ENCODE data around the gene ZNF785. TPM values are rescaled to one million over a fixed set of nuclear protein-coding genes. Genes with fewer than 3 reads are reported as not detected.
"Not testable (repeated sequence)": the region's sequence is repeated elsewhere in the genome, so short reads cannot be mapped to it uniquely, and the experiment has no call there.

ZNF785 gene
- total RNA-seq, 1 donor from 2014 or later, result 8.4 TPM

DNA sequence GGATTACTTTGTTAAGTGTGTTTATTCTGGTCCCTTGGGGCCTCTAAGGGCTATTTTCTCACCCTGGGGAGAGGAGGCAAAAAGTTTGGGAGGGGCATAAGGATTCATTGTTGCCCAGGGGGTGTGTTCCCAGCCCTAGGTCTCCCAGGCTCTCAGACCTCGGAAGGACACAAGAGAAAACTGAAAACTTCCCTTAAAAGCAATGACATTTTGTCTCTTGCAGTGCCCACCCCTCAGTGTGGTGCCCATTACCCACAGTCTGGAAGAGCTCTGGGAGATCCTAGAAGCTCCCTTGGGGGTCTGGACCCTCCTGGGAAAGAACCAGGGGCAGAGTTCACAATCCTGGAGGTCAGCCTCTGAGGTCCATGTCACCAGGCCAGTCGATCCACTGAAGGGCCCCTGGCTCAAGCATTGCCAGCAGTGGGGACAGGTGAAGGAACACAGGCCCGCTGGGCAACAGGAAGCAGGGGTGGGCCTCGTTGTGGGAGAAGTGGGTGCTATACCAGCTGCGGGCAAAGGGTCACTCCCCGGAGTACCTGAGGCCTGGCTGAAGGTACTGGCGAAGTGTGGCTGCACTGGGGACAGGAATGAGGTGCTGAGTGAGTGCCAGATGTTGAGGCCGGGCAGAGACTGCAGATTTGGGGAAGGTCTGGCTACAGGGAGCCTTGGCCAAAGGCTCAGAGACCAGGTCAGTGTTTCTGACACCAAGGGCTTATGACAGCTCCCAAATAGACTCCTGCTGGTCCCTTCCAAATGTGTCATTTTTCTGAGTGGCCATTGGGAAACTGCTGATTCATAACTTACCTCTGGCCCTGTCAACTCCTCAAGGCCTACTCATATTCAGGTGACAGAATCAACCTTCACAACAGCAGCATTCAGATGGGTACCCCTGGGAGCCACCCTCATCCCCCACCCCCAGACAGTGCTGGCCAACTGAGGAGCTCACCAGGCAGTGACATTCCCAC, 46.2 kb downstream of the ZNF785 start:
- no peak for ATAC-seq

DNA sequence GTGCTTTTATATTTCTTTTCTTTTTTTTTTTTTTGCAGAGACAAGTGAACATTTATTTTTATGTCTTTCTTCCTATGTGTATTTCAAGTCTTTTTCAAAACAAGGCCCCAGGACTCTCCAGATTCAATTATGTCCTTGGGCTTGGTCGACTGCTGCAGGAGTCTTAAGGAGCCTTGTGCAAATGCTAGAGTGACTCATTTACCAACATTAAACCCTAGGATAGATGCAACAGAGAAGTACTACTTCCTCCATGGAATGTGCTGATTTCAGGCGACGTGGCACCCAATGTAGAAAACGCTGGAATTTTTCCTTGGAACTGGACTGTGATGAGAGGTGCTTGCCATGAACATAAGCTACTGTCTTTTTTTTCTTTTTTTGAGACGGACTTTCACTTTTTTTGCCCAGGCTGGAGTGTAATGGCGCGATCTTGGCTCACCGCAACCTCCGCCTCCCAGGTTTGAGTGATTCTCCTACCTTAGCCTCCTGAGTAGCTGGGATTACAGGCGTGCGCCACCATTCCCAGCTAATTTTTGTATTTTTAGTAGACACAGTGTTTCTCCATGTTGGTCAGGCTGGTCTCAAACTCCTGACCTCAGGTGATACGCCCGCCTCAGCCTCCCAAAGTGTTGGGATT, 49.0 kb downstream of the ZNF785 start:
- not testable (repeated sequence) for ATAC-seq

DNA sequence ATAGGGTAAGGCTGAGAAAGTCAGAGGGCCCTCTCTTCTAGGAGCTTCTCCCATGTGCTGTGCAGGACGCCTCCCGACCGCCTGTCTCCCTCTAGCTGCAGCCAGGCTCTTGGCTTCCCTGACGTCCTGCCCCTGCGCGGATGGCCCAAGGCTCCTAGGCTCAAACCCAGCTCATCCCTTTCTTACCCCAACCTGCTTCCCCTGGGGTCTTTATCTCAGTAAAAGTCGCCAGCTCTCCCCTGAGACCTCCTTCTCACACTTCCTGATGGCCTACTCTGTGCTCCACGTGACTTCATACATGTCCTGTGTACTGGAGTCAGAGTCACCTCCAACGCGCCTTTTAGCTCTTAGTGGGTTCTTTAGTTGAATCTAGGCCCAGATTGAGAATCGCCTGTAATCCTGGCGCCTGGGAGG, 49.7 kb downstream of the ZNF785 start:
- ATAC-seq, result peak; percentile 79

DNA sequence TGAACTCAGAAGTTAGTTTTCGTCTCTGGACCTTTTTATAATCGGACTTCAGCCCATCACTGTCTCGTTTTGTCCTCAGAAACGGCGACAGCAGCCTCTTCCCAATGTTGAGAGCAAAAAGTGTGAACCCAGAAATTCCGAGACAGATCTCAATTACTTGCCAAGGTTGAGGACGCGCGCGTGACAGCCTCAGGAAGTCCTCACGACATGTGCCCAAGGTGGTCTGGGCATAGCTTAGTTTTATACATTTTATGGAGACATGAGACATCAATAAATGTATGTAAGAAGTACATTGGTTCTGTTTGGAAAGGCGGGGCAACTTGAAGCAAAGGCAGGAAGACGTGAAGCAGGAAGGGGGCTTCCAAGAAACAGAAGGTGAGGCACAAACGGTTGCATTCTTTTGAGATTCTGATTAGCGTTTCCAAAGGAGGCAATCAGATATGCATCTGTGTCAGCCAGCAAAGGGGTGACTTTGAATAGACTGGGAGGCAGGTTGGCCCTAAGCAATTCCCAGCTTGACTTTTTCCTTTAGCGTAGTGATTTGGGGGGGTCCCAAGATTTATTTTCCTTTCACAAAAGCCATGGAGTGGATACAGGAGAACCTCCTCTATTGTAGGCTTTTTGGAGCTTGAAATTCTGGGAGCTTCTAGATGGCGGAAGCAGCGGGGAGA, 50.3 kb downstream of the ZNF785 start:
- no peak for ATAC-seq

DNA sequence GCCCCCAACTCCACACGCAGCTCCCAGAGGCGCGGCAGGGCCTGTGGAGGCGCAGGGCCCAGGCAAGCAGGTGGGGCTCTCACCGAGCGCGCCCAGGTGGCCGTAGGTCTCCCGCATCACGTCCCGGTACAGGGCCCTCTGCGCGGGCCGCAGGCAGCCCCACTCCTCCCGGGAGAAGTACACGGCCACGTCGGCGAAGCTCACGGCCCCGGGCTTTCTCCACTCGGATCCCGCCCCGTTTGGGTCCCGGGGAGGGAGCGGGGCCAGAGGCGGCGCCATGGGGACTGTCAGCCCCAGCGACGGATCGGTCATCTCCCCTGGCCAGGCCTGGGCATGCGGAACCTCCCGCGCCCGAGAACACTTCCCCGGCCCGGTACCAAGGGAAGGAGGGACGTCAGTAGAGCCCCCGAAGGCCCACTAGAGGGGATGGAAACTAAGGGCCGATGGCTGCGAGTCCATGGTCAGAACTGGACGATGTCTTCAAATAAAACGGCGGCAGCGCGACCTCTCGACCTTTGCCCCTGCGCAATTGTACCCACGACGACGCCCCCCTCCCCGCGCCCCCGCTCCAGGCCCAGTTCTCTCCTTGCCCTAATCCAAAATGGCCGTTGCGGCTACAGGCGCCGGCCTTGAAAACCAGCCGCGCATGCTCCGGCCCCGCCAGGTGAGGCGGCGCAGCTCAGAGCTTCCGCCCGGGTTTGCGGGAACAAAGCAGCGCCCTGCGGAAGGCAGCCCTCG, 51.0 kb downstream of the ZNF785 start, which contains the start of gene ZNF747:
ZNF747 (minus strand) TSS at position 491 of the 738 bp plus-strand sequence; CDS start at position 312, 179 bp downstream.
- ATAC-seq, result peak; percentile 89

DNA sequence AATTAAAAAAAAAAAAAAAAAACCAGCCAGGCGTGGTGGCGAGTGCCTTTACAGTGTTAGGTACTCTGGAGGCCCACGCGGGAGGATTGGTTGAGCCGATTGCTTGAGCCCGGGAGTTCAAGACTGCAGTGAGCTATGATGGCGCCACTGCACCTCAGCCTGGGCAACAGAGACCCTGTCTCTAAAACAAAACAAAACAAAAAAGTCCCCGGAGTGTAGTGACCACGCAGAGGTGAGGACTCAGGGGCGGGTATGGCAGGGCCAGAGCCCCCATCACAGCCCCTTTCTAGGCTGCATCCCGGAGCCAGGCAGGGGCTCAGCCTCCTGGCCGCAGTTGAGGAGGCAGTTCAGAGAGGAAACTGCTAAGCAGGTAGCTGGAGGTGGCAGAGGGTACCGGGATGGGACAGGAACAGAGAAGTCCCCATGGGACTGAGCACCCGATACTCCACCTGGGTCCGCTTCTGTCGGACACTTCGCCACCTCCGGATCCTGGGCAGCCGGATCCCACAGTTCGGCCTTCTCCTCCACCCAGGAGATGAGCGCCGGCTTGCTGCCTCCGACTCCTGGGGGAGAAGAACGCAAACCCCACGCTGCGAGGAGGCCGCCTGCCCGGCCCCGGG, 51.6 kb downstream of the ZNF785 start:
- peak; percentile 11 for ATAC-seq

- no peak for ATAC-seq
Observed at GRCh38 chr16:30533146-30533522, 52.4 kb downstream of the ZNF785 start.

DNA sequence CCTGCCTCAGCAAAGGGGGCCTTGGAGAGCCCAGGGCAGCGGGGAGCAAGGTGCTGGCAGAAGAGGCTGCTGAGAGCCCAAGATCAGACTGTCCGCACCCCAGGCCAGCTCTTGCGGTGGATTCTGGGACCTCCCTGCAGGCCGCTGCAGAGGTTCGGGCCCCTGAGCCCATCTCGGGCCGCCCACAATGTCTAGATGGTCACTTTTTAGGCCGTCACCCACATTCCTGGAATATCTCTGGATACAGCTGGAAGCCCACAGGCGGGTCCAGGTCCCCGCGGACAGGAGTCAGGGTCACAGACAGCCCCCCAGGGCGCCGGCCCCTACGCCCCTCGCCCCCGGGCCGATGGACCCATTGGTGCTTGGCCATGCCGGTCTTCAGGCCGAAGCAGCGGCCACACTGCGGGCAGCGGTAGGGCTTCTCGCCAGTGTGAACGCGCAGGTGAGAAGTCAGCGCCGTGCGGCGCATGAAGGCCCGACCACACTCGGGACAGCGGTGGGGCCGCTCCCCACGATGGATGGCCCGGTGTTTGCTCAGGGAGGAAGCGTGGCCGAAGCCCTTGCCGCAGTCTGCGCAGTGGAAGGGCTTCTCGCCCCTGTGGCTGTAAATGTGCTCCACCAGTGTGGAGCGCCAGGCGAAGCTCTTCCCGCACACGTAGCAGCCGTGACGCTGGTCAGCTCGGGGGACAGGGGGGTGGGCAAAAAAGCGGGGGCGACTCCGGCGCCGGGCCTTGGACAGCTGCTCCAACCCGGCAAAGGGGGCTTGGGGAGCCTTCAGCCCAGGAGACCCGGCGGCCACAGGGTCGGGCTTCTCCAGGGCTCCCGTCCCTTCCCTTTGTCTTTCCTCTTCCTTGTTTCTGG, 53.0 kb downstream of the ZNF785 start:
- ATAC-seq, result no peak

Other genes with a start within 250 kb of the ZNF785 start
- 44.3 TPM for gene CD2BP2, start 230.4 kb downstream of the ZNF785 start, total RNA-seq
- 25.3 TPM for gene TBC1D10B, start 215.2 kb downstream of the ZNF785 start, total RNA-seq
- 2.2 TPM for gene MYL11, start 210.9 kb downstream of the ZNF785 start, total RNA-seq
- 2.4 TPM for gene SEPTIN1, start 203.1 kb downstream of the ZNF785 start, total RNA-seq
- 2.6 TPM for gene ZNF48, start 190.3 kb downstream of the ZNF785 start, total RNA-seq
- 3.2 TPM for gene ZNF771, start 178.1 kb downstream of the ZNF785 start, total RNA-seq
- gene DCTPP1, start 155.7 kb downstream of the ZNF785 start, total RNA-seq, result 49.0 TPM
- gene SEPHS2, start 139.8 kb downstream of the ZNF785 start, total RNA-seq, result 21.6 TPM
- 2.0 TPM for gene ITGAL, start 113.0 kb downstream of the ZNF785 start, total RNA-seq
- 11.7 TPM for gene ZNF768, start 59.1 kb downstream of the ZNF785 start, total RNA-seq
- gene ZNF747, start 50.8 kb downstream of the ZNF785 start, total RNA-seq, result 4.7 TPM
- 3.0 TPM for gene ZNF764, start 27.3 kb downstream of the ZNF785 start, total RNA-seq
- 9.7 TPM for gene ZNF688, start 14.0 kb downstream of the ZNF785 start, total RNA-seq
- 2.8 TPM for gene ZNF689, start 24.7 kb upstream of the ZNF785 start, total RNA-seq
- 27.0 TPM for gene PRR14, start 65.3 kb upstream of the ZNF785 start, total RNA-seq
- 42.4 TPM for gene FBRS, start 72.7 kb upstream of the ZNF785 start, total RNA-seq
- gene SRCAP, start 113.5 kb upstream of the ZNF785 start, total RNA-seq, result 29.5 TPM
- 16.9 TPM for gene PHKG2, start 162.7 kb upstream of the ZNF785 start, total RNA-seq
- gene CFAP119, start 176.4 kb upstream of the ZNF785 start, total RNA-seq, result 2.2 TPM
- gene RNF40, start 176.6 kb upstream of the ZNF785 start, total RNA-seq, result 56.8 TPM
- gene ZNF629, start 201.5 kb upstream of the ZNF785 start, total RNA-seq, result 4.7 TPM

All from esophagus mucosa (tissue), 1 donor.